Upper lobe of left lung (tissue), 6 donors: Measurements from ENCODE around the gene IL1RAPL2. TPM values are rescaled to one million over a fixed set of nuclear protein-coding genes. Genes with fewer than 3 reads are reported as not detected.
A peak's percentile ranks its signal among the peaks of the same experiment; 100 is the strongest.

Experiments
- ATAC-seq, 2 donors: fragments of 200-7000 bp; cut with Tn5 transposase; one replicate each; pipeline ENCODE4 v1.9.1; 2022; ENCODE audit warnings: mild to moderate bottlenecking in 2 of 2, moderate library complexity in 2 of 2; ENCODE audit not compliant: low FRiP score in 2 of 2
- DNase-seq, 2 donors: peaks; one replicate each; pipeline ENCODE4 v3.0.0-alpha.2; 2019 to 2020
- H3K27ac ChIP-seq, 4 donors: fragments of 200-600 bp; sonication (generic); one replicate each; pipeline ENCODE4 v1.5.1; 2016 to 2019
- H3K27me3 ChIP-seq, 4 donors: fragments of 200-600 bp; sonication (generic); one replicate each; pipeline ENCODE4 v1.5.1; 2017 to 2019
- H3K36me3 ChIP-seq, 4 donors: fragments of 200-600 bp; sonication (generic); one replicate each; pipeline ENCODE4 v1.5.1; 2016 to 2019
- H3K4me1 ChIP-seq, 4 donors: fragments of 200-600 bp; sonication (generic); one replicate each; pipeline ENCODE4 v1.5.1; 2018 to 2019
- H3K4me3 ChIP-seq, 4 donors: fragments of 200-600 bp; sonication (generic); one replicate each; pipeline ENCODE4 v1.5.1; 2017 to 2019; ENCODE audit warnings: mild to moderate bottlenecking in 2 of 4, moderate library complexity in 1 of 4
- H3K9me3 ChIP-seq, 4 donors: fragments of 200-600 bp; sonication (generic); one replicate each; pipeline ENCODE4 v1.5.1; 2018 to 2019
- EP300 ChIP-seq, 4 donors: sonication (generic); formaldehyde crosslinking; IDR thresholded peaks; one replicate each; pipeline ENCODE4 v1.5.1; 2017; ENCODE audit warnings: antibody characterized with exemption in 4 of 4, control low read depth in 2 of 4
- POLR2A ChIP-seq, 4 donors: fragments of 450-650 bp; IDR thresholded peaks; one replicate each; pipeline ENCODE4 v1.5.1; 2016 to 2017; ENCODE audit warnings: antibody characterized with exemption in 4 of 4, mild to moderate bottlenecking in 2 of 4
- POLR2AphosphoS5 ChIP-seq, 2 donors: sonication (generic); formaldehyde crosslinking; IDR thresholded peaks; one replicate each; pipeline ENCODE4 v1.5.1; 2017; ENCODE audit warnings: antibody characterized with exemption in 2 of 2
- WGBS, 2 donors: methylation state at CpG; one replicate each; pipeline ENCODE4 v1.1.5; 2017 to 2018; 5-methylcytosine and 5-hydroxymethylcytosine counted together
- total RNA-seq, 6 donors: library from RNA; depleted of rRNA in 4 of 6; stranded (reverse); fragments of >200 nt in 4 of 6; gene quantifications; one replicate each; pipeline versions ENCODE4 v1.1.0 to v1.2.1, GENCODE V29; 2016 to 2021
- TF ChIP-seq, protein P1 (sequence below), 6 experiments: fragments of 450-650 bp in 4 of 6; fragments of 200-600 bp in 2 of 6; sonication (generic) in 2 of 6; IDR thresholded peaks; one replicate each; pipeline ENCODE4 v1.5.1; 2016 to 2019; ENCODE audit warnings: antibody characterized with exemption in 6 of 6
- donor health status: DM: no; HTN: no; CAD: no; lungs with moderate emphysema.
- donor health status: DM: no; HTN: yes; CAD: no; lungs with severe emphysema.

Gene IL1RAPL2
- total RNA-seq, 6 donors from 2014 or later: not detected

- DNase-seq: no peak
- no peak overlapping the region for H3K27ac ChIP-seq
- no peaks in the 10 kb centered on the region for H3K36me3 ChIP-seq
- TF ChIP-seq POLR2AphosphoS5 (IDR thresholded peaks at IDR 0.05): no peak
- TF ChIP-seq, protein P1, sequence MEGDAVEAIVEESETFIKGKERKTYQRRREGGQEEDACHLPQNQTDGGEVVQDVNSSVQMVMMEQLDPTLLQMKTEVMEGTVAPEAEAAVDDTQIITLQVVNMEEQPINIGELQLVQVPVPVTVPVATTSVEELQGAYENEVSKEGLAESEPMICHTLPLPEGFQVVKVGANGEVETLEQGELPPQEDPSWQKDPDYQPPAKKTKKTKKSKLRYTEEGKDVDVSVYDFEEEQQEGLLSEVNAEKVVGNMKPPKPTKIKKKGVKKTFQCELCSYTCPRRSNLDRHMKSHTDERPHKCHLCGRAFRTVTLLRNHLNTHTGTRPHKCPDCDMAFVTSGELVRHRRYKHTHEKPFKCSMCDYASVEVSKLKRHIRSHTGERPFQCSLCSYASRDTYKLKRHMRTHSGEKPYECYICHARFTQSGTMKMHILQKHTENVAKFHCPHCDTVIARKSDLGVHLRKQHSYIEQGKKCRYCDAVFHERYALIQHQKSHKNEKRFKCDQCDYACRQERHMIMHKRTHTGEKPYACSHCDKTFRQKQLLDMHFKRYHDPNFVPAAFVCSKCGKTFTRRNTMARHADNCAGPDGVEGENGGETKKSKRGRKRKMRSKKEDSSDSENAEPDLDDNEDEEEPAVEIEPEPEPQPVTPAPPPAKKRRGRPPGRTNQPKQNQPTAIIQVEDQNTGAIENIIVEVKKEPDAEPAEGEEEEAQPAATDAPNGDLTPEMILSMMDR (IDR thresholded peaks at IDR 0.05): no peak
- no peak for TF ChIP-seq EP300 (IDR thresholded peaks at IDR 0.05)
- no peak for TF ChIP-seq POLR2A (IDR thresholded peaks at IDR 0.05)
- H3K9me3 ChIP-seq: no peaks in the 10 kb centered on the region
- H3K4me1 ChIP-seq: no peaks in the 10 kb centered on the region
- H3K27me3 ChIP-seq: no peaks in the 10 kb centered on the region
- no peak for ATAC-seq
- no peak overlapping the region for H3K4me3 ChIP-seq
These were observed 288.2 kb downstream of the IL1RAPL2 start for GRCh38 chrX:104854188-104854587.

DNA sequence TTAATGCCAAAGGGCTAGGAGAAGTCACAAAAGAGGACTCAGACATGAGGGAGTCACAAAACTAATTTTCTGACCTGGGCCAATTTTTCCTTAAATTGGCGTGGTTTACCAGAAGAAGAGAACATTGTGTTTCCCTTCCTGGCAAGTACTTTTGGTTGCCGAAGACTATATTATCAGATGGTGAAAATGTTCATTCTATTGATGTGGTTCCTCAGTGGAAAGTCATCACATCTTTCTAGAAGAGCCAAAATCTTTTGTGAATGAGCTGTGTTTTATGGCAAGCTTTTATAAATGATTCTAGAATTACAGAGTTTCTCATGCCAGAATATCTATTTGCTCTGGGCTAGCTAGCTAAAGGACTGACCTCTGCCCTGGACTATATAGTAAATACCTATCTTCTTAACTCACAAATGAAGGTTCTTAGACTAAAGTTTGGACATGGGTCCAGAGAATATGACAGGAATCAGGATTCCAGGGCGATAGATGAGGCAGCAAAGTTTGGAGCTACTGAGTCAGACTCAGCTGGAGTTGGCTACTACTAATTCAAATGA is 288.9 kb downstream of the IL1RAPL2 start:
- 66 to 81% methylated on average over 3 of the region's 3 CpGs for WGBS, 2 donors
- ATAC-seq (peak in 1 of 2 donors; percentile 39), DNase-seq (no peak)
- no peak for TF ChIP-seq POLR2A (IDR thresholded peaks at IDR 0.05)
- TF ChIP-seq EP300 (IDR thresholded peaks at IDR 0.05): no peak
- TF ChIP-seq POLR2AphosphoS5 (IDR thresholded peaks at IDR 0.05): no peak
- TF ChIP-seq, protein P1 (IDR thresholded peaks at IDR 0.05): no peak
- Histone ChIP-seq H3K27me3 (no peaks in the 10 kb centered on the region), H3K36me3 (no peaks in the 10 kb centered on the region), H3K4me3 (no peak overlapping the region), H3K27ac (no peak overlapping the region), H3K9me3 (no peaks in the 10 kb centered on the region), H3K4me1 (no peaks in the 10 kb centered on the region)

DNA sequence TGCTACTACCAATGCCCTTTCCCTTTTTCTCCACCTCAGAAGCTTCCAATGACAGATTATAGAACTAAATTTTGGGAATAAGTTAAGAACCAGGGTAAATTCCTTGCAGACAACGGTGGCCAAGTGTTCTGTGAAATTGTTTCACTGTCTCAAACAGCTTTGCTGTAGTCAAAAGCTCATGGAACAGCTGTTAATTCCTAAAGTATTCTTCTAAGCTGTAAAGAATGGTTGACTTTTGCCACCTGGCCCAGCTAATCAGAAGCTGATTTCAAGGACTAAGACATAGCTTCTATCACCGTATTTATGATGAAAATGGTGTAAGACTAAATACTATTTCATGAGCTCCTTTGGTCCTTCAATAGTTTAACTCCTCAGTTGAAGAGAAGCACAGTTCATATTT is 297.5 kb downstream of the IL1RAPL2 start:
- no peaks in the 10 kb centered on the region for H3K4me1 ChIP-seq
- H3K27me3 ChIP-seq: no peaks in the 10 kb centered on the region
- ATAC-seq (no peak), DNase-seq (no peak)
- H3K4me3 ChIP-seq: no peak overlapping the region
- H3K27ac ChIP-seq: no peak overlapping the region
- H3K36me3 ChIP-seq: no peaks in the 10 kb centered on the region
- TF ChIP-seq POLR2A (IDR thresholded peaks at IDR 0.05) (no peak), EP300 (IDR thresholded peaks at IDR 0.05) (no peak), POLR2AphosphoS5 (IDR thresholded peaks at IDR 0.05) (no peak)
- TF ChIP-seq, protein P1 (IDR thresholded peaks at IDR 0.05): no peak
- WGBS, 2 donors: 57 to 58% methylated on average over 2 of the region's 2 CpGs
- H3K9me3 ChIP-seq: no peaks in the 10 kb centered on the region

DNA sequence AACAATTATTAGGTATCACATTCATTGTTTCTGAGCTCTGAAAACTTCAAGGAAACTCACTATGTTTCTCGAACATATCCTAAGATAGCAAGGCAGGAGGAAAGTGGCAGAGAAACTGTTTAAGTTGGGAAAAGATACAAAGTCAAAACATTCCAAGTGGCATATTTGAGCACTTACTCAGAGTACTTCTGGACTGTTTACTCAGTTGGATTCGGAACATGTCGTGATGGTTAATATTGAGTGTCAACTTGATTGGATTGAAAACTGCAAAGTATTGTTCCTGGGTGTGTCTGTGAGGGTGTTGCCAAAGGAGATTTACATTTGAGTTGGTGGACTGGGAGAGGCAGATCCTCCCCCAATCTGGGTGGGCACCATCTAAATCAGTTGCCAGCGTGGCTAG is 298.3 kb downstream of the IL1RAPL2 start:
- Histone ChIP-seq H3K4me1 (no peaks in the 10 kb centered on the region), H3K27me3 (no peaks in the 10 kb centered on the region), H3K36me3 (no peaks in the 10 kb centered on the region), H3K27ac (no peak overlapping the region), H3K4me3 (no peak overlapping the region), H3K9me3 (no peaks in the 10 kb centered on the region)
- ATAC-seq (no peak), DNase-seq (no peak)
- TF ChIP-seq POLR2AphosphoS5 (IDR thresholded peaks at IDR 0.05): no peak
- no peak for TF ChIP-seq EP300 (IDR thresholded peaks at IDR 0.05)
- TF ChIP-seq POLR2A (IDR thresholded peaks at IDR 0.05): no peak
- TF ChIP-seq, protein P1 (IDR thresholded peaks at IDR 0.05): no peak
- WGBS, 2 donors: 57 to 75% methylated on average over 4 of the region's 4 CpGs

DNA sequence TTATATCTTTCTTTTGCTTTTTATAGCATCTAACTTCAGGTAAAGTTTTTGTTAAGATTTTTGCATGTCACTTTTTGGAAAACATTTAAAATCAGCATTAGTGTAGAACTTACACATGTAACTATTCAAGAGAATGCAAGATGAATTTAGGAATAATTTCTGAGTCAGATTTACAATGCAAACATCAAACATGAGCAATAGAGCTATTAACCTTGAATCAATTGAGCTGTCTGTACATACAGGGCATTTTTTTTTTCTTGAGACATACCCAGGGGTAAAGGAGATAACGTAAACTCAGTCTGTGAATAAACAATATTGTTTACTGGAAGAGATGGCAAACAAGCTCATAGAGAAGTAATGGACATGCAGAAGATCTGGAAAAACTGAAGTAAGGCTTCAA is 311.5 kb downstream of the IL1RAPL2 start:
- no peaks in the 10 kb centered on the region for H3K4me1 ChIP-seq
- no peak for TF ChIP-seq POLR2A (IDR thresholded peaks at IDR 0.05)
- TF ChIP-seq, protein P1 (IDR thresholded peaks at IDR 0.05): no peak
- TF ChIP-seq POLR2AphosphoS5 (IDR thresholded peaks at IDR 0.05): no peak
- TF ChIP-seq EP300 (IDR thresholded peaks at IDR 0.05): no peak
- no peak overlapping the region for H3K27ac ChIP-seq
- DNase-seq: no peak
- no peak overlapping the region for H3K4me3 ChIP-seq
- ATAC-seq: no peak
- no peaks in the 10 kb centered on the region for H3K9me3 ChIP-seq
- WGBS, 2 donors: 81 to 93% methylated on average over 1 of the region's 1 CpG
- no peaks in the 10 kb centered on the region for H3K27me3 ChIP-seq
- H3K36me3 ChIP-seq: no peaks in the 10 kb centered on the region
